GM19455 (cell line): ENCODE results near the gene ARHGEF7.

Source experiments
- ATAC-seq: cut with Tn5 transposase; IDR thresholded peaks from one replicate; pipeline ENCODE4 v1.9.1; 2021; ENCODE audit not compliant: unreplicated experiment

The ARHGEF7 gene

GRCh38 chr13:111216166-111216960 is 101.3 kb downstream of the ARHGEF7 start:
- ATAC-seq: no peak

GRCh38 chr13:111217641-111218040 is 102.5 kb downstream of the ARHGEF7 start:
- ATAC-seq: no peak

GRCh38 chr13:111219280-111219679 is 104.2 kb downstream of the ARHGEF7 start:
- no peak for ATAC-seq

- ATAC-seq: no peak
These were observed 104.8 kb downstream of the ARHGEF7 start for GRCh38 chr13:111219950-111220349.

GRCh38 chr13:111225166-111225565 is 110.1 kb downstream of the ARHGEF7 start:
- no peak for ATAC-seq

GRCh38 chr13:111225810-111226546 is 110.9 kb downstream of the ARHGEF7 start:
- ATAC-seq: no peak

GRCh38 chr13:111227405-111227804 is 112.3 kb downstream of the ARHGEF7 start:
- no peak for ATAC-seq

GRCh38 chr13:111228262-111229144 is 113.4 kb downstream of the ARHGEF7 start:
- ATAC-seq: no peak

- no peak for ATAC-seq
These were observed 115.3 kb downstream of the ARHGEF7 start for GRCh38 chr13:111230385-111230930.

- ATAC-seq: no peak
These were observed 117.1 kb downstream of the ARHGEF7 start for GRCh38 chr13:111232191-111232590.

GRCh38 chr13:111233080-111233479 is 118.0 kb downstream of the ARHGEF7 start:
- no peak for ATAC-seq

- ATAC-seq: no peak
These were observed 124.9 kb downstream of the ARHGEF7 start for GRCh38 chr13:111239764-111240670.

- ATAC-seq: no peak
These were observed 126.1 kb downstream of the ARHGEF7 start for GRCh38 chr13:111241006-111241755.

GRCh38 chr13:111241862-111242261 is 126.8 kb downstream of the ARHGEF7 start:
- no peak for ATAC-seq

- no peak for ATAC-seq
These were observed 127.5 kb downstream of the ARHGEF7 start for GRCh38 chr13:111242585-111242984.

- no peak for ATAC-seq
These were observed 128.9 kb downstream of the ARHGEF7 start for GRCh38 chr13:111243981-111244380.

- no peak for ATAC-seq
These were observed 130.7 kb downstream of the ARHGEF7 start for GRCh38 chr13:111245576-111246384.

GRCh38 chr13:111247552-111247951 is 132.4 kb downstream of the ARHGEF7 start:
- ATAC-seq: no peak
